Duodenal mucosa (tissue), 2 donors: ENCODE data around the gene UTP18.
"Not testable (repeated sequence)": the region's sequence is repeated elsewhere in the genome, so short reads cannot be mapped to it uniquely, and the experiment has no call there.

Source experiments
- H3K27ac ChIP-seq: one replicate; pipeline ENCODE4 v1.7.0; 2013; ENCODE audit warnings: low read depth, low read length
- H3K27me3 ChIP-seq, 2 donors: one replicate each; pipeline ENCODE4 v1.7.0; 2013; ENCODE audit warnings: low read length in 2 of 2, control low read depth in 1 of 2; ENCODE audit not compliant: insufficient read depth in 2 of 2, control insufficient read depth in 1 of 2
- H3K36me3 ChIP-seq, 2 donors: one replicate each; pipeline ENCODE4 v1.7.0; 2013; ENCODE audit warnings: low read length in 2 of 2, control low read depth in 1 of 2; ENCODE audit not compliant: insufficient read depth in 2 of 2, control insufficient read depth in 1 of 2
- H3K4me1 ChIP-seq, 2 donors: one replicate each; pipeline ENCODE4 v1.7.0; 2013; ENCODE audit warnings: low read length in 2 of 2, control low read depth in 1 of 2; ENCODE audit not compliant: insufficient read depth in 2 of 2, control insufficient read depth in 1 of 2
- H3K4me3 ChIP-seq, 2 donors: one replicate each; pipeline ENCODE4 v1.7.0; 2013; ENCODE audit warnings: low read length in 2 of 2, low read depth in 1 of 2
- H3K9ac ChIP-seq, 2 donors: one replicate each; pipeline ENCODE4 v1.7.0; 2013; ENCODE audit warnings: low read length in 2 of 2, low read depth in 1 of 2
- H3K9me3 ChIP-seq, 2 donors: one replicate each; pipeline ENCODE4 v1.7.0; 2013; ENCODE audit warnings: low read length in 2 of 2, control low read depth in 1 of 2; ENCODE audit not compliant: control insufficient read depth in 1 of 2

The UTP18 gene

GRCh38 chr17:51260237-51261023, at the start of gene UTP18:
Gene UTP18, plus strand, starts transcription at chr17:51260546. Its CDS starts 39 bp downstream, at chr17:51260585.
- Histone ChIP-seq H3K4me1 (peaks cover 34 to 49% of the 10 kb centered on the region in 2 donors), H3K36me3 (peaks cover 0 to 7% of the 10 kb centered on the region in 2 donors), H3K27ac (peak within 1 kb of the TSS; percentile 97), H3K9me3 (no peaks in the 10 kb centered on the region), H3K9ac (peak within 1 kb of the TSS; percentile 73 to 78), H3K27me3 (no peaks in the 10 kb centered on the region), H3K4me3 (peak within 1 kb of the TSS; percentile 76 to 99)

- Histone ChIP-seq H3K27me3 (no peaks in the 10 kb centered on the region), H3K4me3 (no peak overlapping the region), H3K9me3 (no peaks in the 10 kb centered on the region), H3K36me3 (peaks cover 17 to 62% of the 10 kb centered on the region in 2 donors), H3K4me1 (no peaks in the 10 kb centered on the region), H3K9ac (no peak overlapping the region), H3K27ac (no peak overlapping the region)
Measured at GRCh38 chr17:51214920-51215319, 45.4 kb upstream of the UTP18 start.

- no peaks in the 10 kb centered on the region for H3K9me3 ChIP-seq
- H3K27ac ChIP-seq = no peak overlapping the region
- peaks cover 17 to 63% of the 10 kb centered on the region in 2 donors for H3K36me3 ChIP-seq
- no peaks in the 10 kb centered on the region for H3K4me1 ChIP-seq
- no peak overlapping the region for H3K9ac ChIP-seq
- H3K27me3 ChIP-seq = no peaks in the 10 kb centered on the region
- H3K4me3 ChIP-seq = no peak overlapping the region
Measured at GRCh38 chr17:51217946-51218345, 42.4 kb upstream of the UTP18 start.

GRCh38 chr17:51221322-51221721, 39.0 kb upstream of the UTP18 start:
- no peaks in the 10 kb centered on the region for H3K9me3 ChIP-seq
- no peaks in the 10 kb centered on the region for H3K27me3 ChIP-seq
- no peak overlapping the region for H3K4me3 ChIP-seq
- peaks cover 14 to 21% of the 10 kb centered on the region in 2 donors for H3K4me1 ChIP-seq
- H3K9ac ChIP-seq = no peak overlapping the region
- no peak overlapping the region for H3K27ac ChIP-seq
- H3K36me3 ChIP-seq = peaks cover 17 to 48% of the 10 kb centered on the region in 2 donors

GRCh38 chr17:51224402-51225262, 35.7 kb upstream of the UTP18 start:
- Histone ChIP-seq H3K9ac (no peak overlapping the region), H3K27ac (no peak overlapping the region), H3K27me3 (no peaks in the 10 kb centered on the region)

GRCh38 chr17:51225523-51225922, 34.8 kb upstream of the UTP18 start:
- H3K9me3 ChIP-seq, H3K9ac ChIP-seq, H3K27ac ChIP-seq, H3K4me3 ChIP-seq, H3K27me3 ChIP-seq: not testable (repeated sequence)
- peaks cover 14 to 21% of the 10 kb centered on the region in 2 donors for H3K4me1 ChIP-seq
- H3K36me3 ChIP-seq = peaks cover 0 to 14% of the 10 kb centered on the region in 2 donors

More at GRCh38 chr17:51224402-51225262, 35.7 kb upstream of the UTP18 start:
- Histone ChIP-seq H3K4me1 (peaks cover 14 to 21% of the 10 kb centered on the region in 2 donors), H3K9me3 (no peaks in the 10 kb centered on the region), H3K36me3 (peaks cover under 1 to 22% of the 10 kb centered on the region in 2 donors), H3K4me3 (no peak overlapping the region)

GRCh38 chr17:51228161-51228560, 32.2 kb upstream of the UTP18 start:
- Histone ChIP-seq H3K27me3 (no peaks in the 10 kb centered on the region), H3K9me3 (no peaks in the 10 kb centered on the region), H3K4me3 (no peak overlapping the region), H3K9ac (no peak overlapping the region), H3K36me3 (peaks cover 0 to 7% of the 10 kb centered on the region in 2 donors), H3K27ac (no peak overlapping the region), H3K4me1 (peaks cover 19 to 21% of the 10 kb centered on the region in 2 donors)

- no peaks in the 10 kb centered on the region for H3K36me3 ChIP-seq
Measured at GRCh38 chr17:51229889-51230288, 30.5 kb upstream of the UTP18 start.

GRCh38 chr17:51230306-51230705, 30.0 kb upstream of the UTP18 start:
- H3K9me3 ChIP-seq = no peaks in the 10 kb centered on the region
- no peaks in the 10 kb centered on the region for H3K36me3 ChIP-seq
- H3K4me3 ChIP-seq = no peak overlapping the region
- H3K9ac ChIP-seq = no peak overlapping the region
- no peaks in the 10 kb centered on the region for H3K27me3 ChIP-seq
- H3K4me1 ChIP-seq = peaks cover 3 to 5% of the 10 kb centered on the region in 2 donors
- H3K27ac ChIP-seq = no peak overlapping the region

More at GRCh38 chr17:51229889-51230288, 30.5 kb upstream of the UTP18 start:
- Histone ChIP-seq H3K27me3 (no peaks in the 10 kb centered on the region), H3K9me3 (no peaks in the 10 kb centered on the region), H3K4me1 (peaks cover 7 to 8% of the 10 kb centered on the region in 2 donors), H3K4me3 (no peak overlapping the region), H3K27ac (no peak overlapping the region), H3K9ac (no peak overlapping the region)

GRCh38 chr17:51231999-51232398, 28.3 kb upstream of the UTP18 start:
- no peaks in the 10 kb centered on the region for H3K36me3 ChIP-seq
- no peaks in the 10 kb centered on the region for H3K9me3 ChIP-seq
- H3K4me1 ChIP-seq = peaks cover 0 to 5% of the 10 kb centered on the region in 2 donors
- H3K27me3 ChIP-seq = no peaks in the 10 kb centered on the region
- no peak overlapping the region for H3K27ac ChIP-seq
- no peak overlapping the region for H3K9ac ChIP-seq
- H3K4me3 ChIP-seq = no peak overlapping the region
